CD4-positive, alpha-beta T cell treated with Interleukin-4 for 1 hour (primary cell): Measurements from ENCODE around the gene IER2.
A peak's percentile ranks its signal among the peaks of the same experiment; 100 is the strongest.
"Not testable (repeated sequence)": the region's sequence is repeated elsewhere in the genome, so short reads cannot be mapped to it uniquely, and the experiment has no call there.

Source experiments
- DNase-seq, 2 donors: peaks; one replicate each; pipeline ENCODE4 v3.0.0-alpha.2; 2020 to 2022

Gene IER2

GRCh38 chr19:13164343-13165161 is 14.3 kb downstream of the IER2 start:
- peak; percentile 44 to 56 for DNase-seq

DNA sequence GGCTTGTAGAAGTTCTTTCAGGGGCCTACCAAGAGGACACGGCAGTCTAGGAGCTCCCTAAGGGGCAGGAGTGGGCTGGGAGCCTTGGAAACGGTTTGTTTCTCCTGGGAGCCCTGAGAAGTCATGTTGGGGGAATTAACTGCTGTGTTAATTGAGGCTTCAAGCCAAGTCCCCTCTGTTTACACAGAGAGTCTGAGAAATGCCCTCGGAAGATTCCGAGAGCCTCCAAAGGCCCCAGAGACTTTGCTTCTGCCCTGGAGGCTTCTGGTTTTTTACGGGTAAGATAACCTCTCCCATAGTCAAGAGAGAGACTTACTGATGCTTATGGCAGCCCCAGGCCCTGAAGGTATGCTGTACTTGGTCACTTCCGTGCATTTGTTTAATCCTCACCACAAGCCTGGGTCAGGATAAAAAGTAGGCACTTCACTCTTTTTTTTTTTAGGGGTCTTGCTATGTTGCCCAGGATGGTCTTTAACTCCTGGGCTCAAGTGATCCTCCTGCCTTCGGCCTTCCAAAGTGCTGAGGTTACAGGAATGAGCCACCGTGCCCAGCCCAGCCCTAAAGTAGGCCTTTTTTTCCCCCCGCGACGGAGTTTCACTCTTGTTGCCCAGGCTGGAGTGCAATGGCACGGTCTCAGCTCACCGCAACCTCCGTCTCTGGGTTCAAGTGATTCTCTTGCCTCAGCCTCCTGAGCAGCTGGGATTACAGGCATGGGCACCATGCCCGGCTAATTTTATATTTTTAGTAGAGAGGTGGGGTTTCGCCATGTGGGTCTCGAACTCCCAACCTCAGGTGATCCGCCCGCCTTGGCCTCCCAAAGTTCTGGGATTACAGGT is 15.2 kb downstream of the IER2 start:
- no peak for DNase-seq

DNA sequence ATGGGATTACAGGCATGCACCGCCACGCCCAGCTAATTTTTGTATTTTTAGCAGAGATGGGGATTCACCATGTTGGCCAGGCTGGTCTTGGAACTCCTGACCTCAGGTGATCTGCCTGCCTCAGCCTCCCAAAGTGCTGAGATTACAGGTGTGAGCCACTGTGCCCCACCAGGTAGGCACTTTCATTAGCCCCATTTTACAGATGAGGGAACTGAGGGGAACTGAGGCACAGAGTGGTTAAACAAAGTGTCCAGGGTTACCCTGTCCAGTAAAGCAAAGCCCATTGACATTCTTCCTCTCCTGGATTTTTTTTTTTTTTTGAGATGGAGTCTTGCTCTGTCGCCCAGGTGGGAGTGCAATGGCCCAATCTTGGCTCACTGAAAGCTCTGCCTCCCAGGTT is 15.9 kb downstream of the IER2 start:
- not testable (repeated sequence) for DNase-seq

DNA sequence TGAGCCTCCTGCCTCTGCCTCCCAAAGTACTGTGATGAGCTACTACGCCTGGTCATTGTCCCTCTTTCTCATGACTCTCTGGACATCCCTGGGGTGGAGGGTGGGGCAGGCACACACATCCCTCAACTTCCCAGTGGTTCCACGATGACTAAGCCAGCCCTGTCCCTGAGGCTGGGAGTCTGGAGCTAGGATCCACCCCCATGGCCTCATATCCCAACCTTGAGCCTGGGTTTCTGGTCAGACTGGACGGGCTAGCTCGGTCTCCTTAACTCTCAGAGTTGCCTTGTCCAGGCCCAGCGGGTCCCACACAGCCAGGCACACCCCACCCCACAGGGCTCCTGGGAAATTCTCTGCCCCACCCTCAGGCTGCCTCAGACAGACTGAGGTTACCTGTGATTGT is 19.6 kb downstream of the IER2 start:
- no peak for DNase-seq

DNA sequence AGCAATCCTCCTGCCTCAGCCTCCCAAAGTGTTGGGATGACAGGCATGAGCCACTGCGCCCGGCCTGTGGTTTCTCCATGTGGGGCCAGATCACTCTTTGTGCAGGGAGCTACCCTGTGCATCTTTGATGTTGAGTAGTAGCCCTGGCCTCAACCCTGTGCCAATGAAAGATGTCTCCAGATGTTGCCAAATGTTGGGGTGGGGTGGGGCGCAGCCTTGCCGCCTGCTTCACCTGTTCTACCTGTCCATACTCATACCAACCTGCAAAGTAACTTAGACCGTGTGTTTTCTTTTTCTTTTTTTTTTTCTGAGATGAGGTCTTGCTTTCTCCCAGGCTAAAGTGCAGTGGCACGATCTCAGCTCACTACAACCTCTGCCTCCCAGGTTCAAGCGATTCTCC is 20.9 kb downstream of the IER2 start:
- no peak for DNase-seq

DNA sequence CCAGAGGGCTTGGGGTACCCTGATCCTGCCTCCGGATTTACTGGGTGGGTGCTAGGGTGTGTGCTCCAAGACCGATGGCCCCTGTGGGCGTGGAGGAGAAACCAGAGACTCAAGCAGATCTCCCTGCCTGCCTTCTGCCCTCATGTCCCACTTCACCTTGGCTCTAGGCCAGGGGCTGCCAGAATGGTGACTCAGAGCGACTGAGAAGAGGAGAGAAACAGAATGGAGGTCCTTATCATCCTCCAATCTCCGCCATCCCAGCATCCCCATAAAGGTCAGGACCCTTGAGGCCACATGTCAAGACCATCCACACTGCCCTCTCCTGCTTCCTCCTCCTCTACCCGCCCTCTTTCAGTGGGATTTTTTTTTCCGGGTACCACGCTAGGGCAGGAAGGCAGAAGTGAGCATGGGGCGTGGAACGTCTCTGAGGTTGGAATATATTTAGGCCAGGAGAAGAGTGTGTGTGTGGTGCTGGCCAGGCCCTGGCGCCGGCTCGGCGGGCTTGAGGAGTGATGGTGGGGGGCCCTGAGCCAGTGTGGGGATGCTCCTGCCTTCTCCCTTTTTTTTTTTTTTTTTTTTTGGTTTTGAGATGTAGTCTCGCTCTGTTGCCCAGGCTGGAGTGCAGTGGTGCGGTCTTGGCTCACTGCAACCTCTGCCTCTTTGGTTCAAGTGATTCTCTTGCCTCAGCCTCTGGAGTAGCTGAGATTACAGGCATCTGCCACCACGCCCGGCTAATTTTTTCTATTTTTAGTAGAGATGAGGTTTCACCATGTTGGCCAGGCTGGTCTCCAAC is 22.3 kb downstream of the IER2 start:
- DNase-seq, result peak; percentile 73 to 74

- DNase-seq, result no peak
These were observed 23.0 kb downstream of the IER2 start for GRCh38 chr19:13173139-13173737.

DNA sequence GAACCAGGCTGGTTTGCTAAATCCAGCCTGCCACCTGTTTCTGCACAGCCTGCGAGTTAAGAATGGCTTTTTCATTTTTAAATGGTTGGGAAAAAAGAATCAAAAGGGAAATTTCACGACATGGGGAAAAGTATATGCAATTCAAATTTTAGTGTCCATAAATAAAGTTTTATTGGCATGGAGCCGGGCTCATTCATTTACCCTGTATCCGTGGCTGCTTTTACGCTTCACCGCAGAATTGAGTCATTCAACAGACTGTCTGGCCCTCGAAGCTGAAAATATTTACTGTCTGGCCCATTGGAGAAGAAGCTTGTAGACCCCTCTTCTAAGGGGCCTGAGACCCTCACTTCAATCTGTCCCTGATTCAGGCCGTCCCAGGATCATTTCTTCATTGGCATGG is 26.1 kb downstream of the IER2 start:
- DNase-seq, result no peak

DNA sequence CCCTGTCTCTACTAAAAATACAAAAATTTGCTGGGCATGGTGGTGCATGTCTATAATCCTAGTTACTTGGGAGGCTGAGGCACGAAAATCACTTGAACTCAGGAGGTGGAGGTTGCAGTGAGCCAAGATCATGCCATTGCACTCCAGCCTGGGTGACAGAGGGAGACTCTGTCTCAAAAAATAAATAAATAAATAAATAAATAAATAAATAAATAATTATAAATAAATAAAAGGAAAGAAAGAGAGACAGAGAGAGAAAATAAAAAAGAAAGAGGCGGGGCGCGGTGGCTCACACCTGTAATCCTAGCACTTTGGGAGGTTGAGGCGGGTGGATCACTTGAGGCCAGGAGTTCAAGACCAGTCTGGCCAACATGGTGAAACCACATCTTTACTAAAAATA is 27.4 kb downstream of the IER2 start:
- DNase-seq, result not testable (repeated sequence)

DNA sequence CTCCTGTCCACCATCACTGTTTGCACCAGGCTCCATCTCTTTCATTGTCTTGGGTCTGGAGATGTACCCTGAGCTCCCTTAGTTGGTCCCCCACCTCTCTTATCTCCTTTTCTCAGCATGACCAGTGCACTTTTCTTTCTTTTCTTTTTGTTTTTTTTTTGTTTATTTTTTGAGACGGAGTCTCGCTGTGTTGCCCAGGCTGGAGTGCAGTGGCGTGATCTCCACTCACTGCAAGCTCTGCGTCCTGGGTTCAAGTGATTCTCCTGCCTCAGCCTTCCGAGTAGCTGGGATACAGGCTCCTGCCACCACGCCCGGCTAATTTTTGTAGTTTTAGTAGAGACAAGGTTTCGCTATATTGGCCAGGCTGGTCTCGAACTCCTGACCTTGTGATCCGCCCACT is 28.1 kb downstream of the IER2 start:
- not testable (repeated sequence) for DNase-seq

DNA sequence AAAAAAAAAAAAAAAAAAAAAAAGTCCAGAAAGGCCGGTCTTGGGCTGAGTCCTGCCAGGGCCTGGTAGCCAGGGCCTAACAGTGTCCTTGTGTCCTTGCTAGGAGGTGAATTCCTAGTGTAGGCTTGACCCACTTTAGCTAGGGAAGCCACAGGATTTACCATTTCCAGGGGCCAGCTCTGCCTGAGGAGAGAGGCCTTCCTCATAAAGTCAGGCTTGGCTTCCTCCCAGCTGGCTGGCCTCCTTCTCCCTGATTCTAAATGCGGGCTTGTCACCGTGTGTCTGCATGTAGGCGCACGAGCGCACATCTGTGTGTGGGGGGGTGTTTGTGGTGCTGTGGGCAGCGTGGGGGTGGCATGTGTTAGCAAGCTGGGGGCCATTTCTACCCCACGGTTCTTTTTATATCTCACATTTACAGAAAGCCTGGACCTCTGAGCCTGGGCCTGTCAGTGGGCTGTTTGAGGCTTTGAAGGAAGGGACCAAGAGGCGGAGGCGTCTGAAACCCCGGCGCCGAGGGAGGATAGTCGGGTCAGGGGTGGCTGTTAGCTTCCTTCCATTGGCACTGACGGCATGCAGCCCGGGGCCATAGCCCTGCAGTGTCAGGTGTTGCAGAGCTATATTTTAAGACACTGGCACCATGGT is 31.7 kb downstream of the IER2 start:
- DNase-seq, result peak; percentile 48 to 51

DNA sequence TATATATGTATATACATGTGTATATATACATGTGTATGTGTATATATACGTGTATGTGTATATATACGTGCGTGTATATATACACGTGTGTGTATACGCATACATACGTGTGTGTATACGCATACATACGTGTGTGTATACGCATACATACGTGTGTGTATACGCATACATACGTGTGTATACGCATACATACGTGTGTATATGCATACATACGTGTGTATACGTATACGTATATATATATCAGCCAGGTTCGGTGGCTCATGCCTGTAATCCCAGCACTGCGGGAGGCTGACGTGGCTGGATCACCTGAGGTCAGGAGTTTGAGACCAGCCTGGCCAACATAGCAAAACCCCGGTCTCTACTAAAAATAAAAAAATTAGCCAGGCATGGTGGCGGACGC is 34.7 kb downstream of the IER2 start:
- DNase-seq, result not testable (repeated sequence)

- not testable (repeated sequence) for DNase-seq
These were observed 35.8 kb downstream of the IER2 start for GRCh38 chr19:13185763-13186657.

GRCh38 chr19:13186688-13187087 is 36.5 kb downstream of the IER2 start:
- not testable (repeated sequence) for DNase-seq

- DNase-seq, result no peak
These were observed 37.2 kb downstream of the IER2 start for GRCh38 chr19:13187419-13187818.

DNA sequence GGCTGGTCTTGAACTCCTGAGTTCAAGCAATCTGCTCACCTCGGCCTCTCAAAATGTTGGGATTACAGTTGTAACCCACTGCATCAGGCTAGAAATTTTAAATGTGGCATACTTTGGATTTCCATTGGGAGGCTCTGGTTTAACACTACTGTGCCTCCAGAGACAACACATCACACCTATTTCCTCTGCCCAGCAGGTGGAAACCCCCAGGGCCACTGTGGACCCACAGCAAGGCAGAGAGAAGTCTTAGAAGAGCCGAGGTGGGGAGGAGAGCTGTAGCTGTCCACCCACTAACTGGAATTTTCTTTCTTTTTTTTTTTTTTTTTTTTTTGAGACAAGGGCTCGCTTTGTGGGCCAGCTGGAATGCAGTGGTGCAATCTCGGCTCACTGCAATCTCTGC is 39.4 kb downstream of the IER2 start:
- DNase-seq, result no peak

DNA sequence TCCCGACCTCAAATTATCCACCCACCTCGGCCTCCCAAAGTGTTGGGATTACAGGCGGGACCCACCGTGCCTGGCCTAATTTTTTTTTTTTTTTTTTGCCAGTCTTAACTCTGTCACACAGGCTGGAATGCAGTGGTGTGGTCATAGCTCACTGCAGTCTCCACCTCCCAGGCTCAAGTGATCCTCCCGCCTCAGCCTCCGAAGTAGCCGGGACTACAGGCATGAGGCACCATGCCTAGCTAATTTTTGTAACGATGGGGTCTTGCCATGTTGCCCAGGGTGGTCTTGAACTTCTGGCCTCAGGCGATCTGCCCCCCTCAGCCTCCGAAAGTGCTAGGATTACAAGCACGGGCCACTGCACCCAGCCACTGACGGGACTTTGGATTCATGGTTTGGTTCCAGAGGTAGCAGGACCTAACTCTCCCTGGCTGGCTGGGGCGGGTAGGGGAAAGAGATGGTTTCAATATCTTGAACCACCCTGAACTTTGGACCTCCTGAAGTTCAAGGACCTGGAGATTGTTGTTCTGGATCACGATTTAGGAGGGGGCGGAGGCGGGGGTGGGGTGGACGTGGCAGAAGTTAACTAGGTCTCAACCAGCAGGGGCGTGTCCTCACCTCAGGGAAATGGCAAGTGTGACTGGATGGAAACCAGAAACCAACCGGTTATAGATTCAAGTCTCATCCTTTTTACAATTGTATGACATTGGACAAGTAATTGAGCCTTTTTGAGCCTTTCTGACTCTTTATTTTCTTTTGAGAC is 40.8 kb downstream of the IER2 start:
- DNase-seq, result no peak

GRCh38 chr19:13195678-13196077 is 45.5 kb downstream of the IER2 start:
- peak; percentile 63 to 75 for DNase-seq

DNA sequence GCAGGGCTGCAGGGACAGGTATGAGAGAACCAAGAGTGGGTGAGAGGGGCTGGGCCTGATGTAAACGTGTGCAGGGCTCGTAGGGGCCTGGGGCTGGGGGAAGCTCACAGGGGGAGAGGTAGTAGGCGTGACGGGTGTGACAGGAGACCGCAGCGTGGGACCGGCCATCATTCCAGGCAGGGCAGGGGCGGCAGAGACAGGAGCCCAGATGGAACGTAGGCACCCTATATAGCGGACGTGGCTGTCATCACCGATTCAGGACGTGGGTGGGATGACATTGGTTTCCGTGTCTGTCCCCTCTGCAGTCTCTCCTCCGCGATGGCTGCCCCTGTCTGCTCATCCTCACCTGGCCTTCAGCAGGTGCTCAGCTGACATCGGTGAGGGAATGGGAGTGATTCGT is 48.4 kb downstream of the IER2 start:
- DNase-seq, result no peak

DNA sequence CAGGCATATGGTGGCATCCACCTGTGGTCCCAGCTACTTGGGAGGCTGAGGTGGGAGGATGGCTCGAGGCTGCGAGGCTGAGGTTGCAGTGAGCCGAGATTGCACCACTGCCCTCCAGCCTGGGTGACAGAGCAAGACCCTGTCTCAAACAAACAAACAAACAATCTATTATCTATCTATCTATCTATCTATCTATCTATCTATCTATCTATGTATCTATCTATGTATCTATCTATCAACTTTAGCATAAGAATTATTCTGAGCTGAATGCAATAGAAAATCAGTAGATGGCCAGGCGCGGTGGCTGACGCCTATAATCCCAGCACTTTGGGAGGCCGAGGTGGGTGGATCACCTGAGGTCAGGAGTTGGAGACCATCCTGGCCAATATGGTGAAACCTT is 51.9 kb downstream of the IER2 start:
- DNase-seq, result not testable (repeated sequence)
